KMS-11 (cell line): ENCODE data around the gene SLC25A26.

Source experiments
- H2AFZ ChIP-seq: fragments of 200-600 bp; sonication (generic); 2 replicates; pipeline ENCODE4 v1.6.1; 2016; ENCODE audit warnings: antibody characterized with exemption, mixed run types, low read depth
- H3K27ac ChIP-seq: fragments of 200-600 bp; sonication (generic); 2 replicates; pipeline ENCODE4 v1.6.1; 2016; ENCODE audit warnings: mild to moderate bottlenecking, mixed run types
- H3K27me3 ChIP-seq: fragments of 200-600 bp; sonication (generic); 2 replicates; pipeline ENCODE4 v1.6.1; 2017; ENCODE audit warnings: mild to moderate bottlenecking, low read depth, mixed run types, moderate library complexity; ENCODE audit not compliant: insufficient read depth
- H3K36me3 ChIP-seq: fragments of 200-600 bp; sonication (generic); 2 replicates; pipeline ENCODE4 v1.6.1; 2017; ENCODE audit warnings: mild to moderate bottlenecking, mixed run types; ENCODE audit not compliant: insufficient read depth
- H3K4me1 ChIP-seq: fragments of 200-600 bp; sonication (generic); 2 replicates; pipeline ENCODE4 v1.6.1; 2016; ENCODE audit warnings: mild to moderate bottlenecking, low read depth, mixed run types; ENCODE audit not compliant: poor library complexity, severe bottlenecking
- H3K4me2 ChIP-seq: fragments of 200-600 bp; sonication (generic); 2 replicates; pipeline ENCODE4 v1.7.0; 2016; ENCODE audit warnings: mild to moderate bottlenecking, mixed run types
- H3K4me3 ChIP-seq: fragments of 200-600 bp; sonication (generic); IDR thresholded peaks from 2 replicates; pipeline ENCODE4 v1.6.1; 2017; ENCODE audit warnings: low read depth, low read length, mixed read lengths; ENCODE audit not compliant: insufficient read depth
- H3K79me2 ChIP-seq: fragments of 200-600 bp; sonication (generic); 2 replicates; pipeline ENCODE4 v1.6.1; 2016; ENCODE audit warnings: low read depth, mixed run types; ENCODE audit not compliant: insufficient read depth
- H3K9ac ChIP-seq: fragments of 200-600 bp; sonication (generic); 2 replicates; pipeline ENCODE4 v1.6.1; 2016; ENCODE audit warnings: mild to moderate bottlenecking, mixed run types
- H4K20me1 ChIP-seq: fragments of 200-600 bp; sonication (generic); 2 replicates; pipeline ENCODE4 v1.6.1; 2016; ENCODE audit warnings: mild to moderate bottlenecking, mixed run types; ENCODE audit not compliant: insufficient read depth
- CTCF ChIP-seq: fragments of 200-600 bp; sonication (generic); conservative IDR thresholded peaks from 2 replicates; pipeline ENCODE4 v1.6.1; 2017; ENCODE audit warnings: low read depth, mild to moderate bottlenecking, antibody characterized with exemption, low read length, moderate library complexity, mixed read lengths

SLC25A26 gene

DNA sequence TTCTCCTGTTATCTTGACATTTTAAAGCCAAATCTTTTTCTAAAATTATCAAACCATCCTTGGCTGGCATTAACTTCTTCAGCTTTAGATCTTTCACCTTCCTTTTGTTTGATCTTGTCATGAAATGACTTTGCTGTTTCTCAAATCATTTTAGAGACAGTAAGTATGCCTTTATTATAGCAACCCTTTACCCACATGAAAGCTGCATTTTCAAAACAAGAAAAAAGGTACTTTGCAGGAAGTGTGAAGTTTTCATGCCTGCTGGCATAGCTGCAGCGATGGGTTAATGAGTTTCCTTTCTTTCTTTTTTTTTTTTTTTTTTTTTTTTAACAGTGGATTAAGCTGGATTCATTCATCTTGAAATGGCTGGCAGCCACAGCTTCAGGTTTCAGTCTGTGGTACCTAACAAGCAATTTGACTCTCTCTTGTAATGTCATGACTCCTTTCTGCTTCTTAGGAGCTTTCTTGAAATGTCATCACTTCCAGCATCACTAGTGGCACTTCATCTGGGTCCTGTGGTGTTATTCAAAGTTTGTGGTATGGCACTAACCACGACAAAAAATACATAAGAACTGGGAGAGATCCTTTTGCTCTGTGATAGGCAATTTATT, 18.8 kb downstream of the SLC25A26 start:
- no peak for TF ChIP-seq CTCF
- Histone ChIP-seq H4K20me1 (no peaks in the 10 kb centered on the region), H2AFZ (no peak overlapping the region), H3K27ac (no peak overlapping the region), H3K79me2 (no peaks in the 10 kb centered on the region), H3K27me3 (no peaks in the 10 kb centered on the region), H3K9ac (no peak overlapping the region), H3K4me3 (no peak overlapping the region), H3K36me3 (no peaks in the 10 kb centered on the region), H3K4me2 (no peak overlapping the region), H3K4me1 (peaks cover 6% of the 10 kb centered on the region)

GRCh38 chr3:66241466-66241865, 20.7 kb downstream of the SLC25A26 start:
- H3K4me1 ChIP-seq = peaks cover 6% of the 10 kb centered on the region
- H2AFZ ChIP-seq = no peak overlapping the region
- H3K4me3 ChIP-seq = no peak overlapping the region
- H4K20me1 ChIP-seq = no peaks in the 10 kb centered on the region
- no peak overlapping the region for H3K9ac ChIP-seq
- no peaks in the 10 kb centered on the region for H3K79me2 ChIP-seq
- H3K4me2 ChIP-seq = no peak overlapping the region
- TF ChIP-seq CTCF = no peak
- H3K27me3 ChIP-seq = no peaks in the 10 kb centered on the region
- no peak overlapping the region for H3K27ac ChIP-seq
- no peaks in the 10 kb centered on the region for H3K36me3 ChIP-seq

- H2AFZ ChIP-seq = no peak overlapping the region
- no peak overlapping the region for H3K4me3 ChIP-seq
- H4K20me1 ChIP-seq = no peaks in the 10 kb centered on the region
- no peak for TF ChIP-seq CTCF
- H3K4me2 ChIP-seq = no peak overlapping the region
- no peaks in the 10 kb centered on the region for H3K27me3 ChIP-seq
- H3K79me2 ChIP-seq = no peaks in the 10 kb centered on the region
- H3K4me1 ChIP-seq = peaks cover 6% of the 10 kb centered on the region
- no peak overlapping the region for H3K27ac ChIP-seq
- no peaks in the 10 kb centered on the region for H3K36me3 ChIP-seq
- no peak overlapping the region for H3K9ac ChIP-seq
Observed at GRCh38 chr3:66242788-66243464, 22.1 kb downstream of the SLC25A26 start.

DNA sequence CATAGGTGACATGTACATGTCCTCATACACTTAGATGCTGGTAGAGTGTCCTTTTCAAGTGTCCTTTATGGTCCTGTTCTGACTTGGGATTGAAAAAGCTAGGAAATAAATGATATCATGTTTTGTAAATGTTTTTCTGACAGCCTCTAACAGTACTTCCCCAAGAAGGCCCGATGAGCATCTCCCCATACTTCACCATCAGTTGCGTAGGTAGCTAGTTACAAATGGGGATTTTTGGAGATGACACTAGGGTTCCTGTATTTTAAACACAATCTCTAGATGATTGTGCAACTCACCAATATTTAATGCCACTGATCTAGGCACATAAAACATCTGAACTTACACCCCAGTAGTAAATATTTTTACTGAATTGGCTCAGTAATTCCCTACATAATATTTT, 27.8 kb downstream of the SLC25A26 start:
- H3K4me3 ChIP-seq = no peak overlapping the region
- H3K4me1 ChIP-seq = no peaks in the 10 kb centered on the region
- no peaks in the 10 kb centered on the region for H3K79me2 ChIP-seq
- no peak for TF ChIP-seq CTCF
- no peak overlapping the region for H3K27ac ChIP-seq
- no peaks in the 10 kb centered on the region for H4K20me1 ChIP-seq
- no peaks in the 10 kb centered on the region for H3K27me3 ChIP-seq
- no peak overlapping the region for H2AFZ ChIP-seq
- no peak overlapping the region for H3K9ac ChIP-seq
- H3K4me2 ChIP-seq = no peak overlapping the region
- no peaks in the 10 kb centered on the region for H3K36me3 ChIP-seq
